ENCODE measurements around the gene PHF14. TPM values are rescaled to one million over a fixed set of nuclear protein-coding genes. Genes with fewer than 3 reads are reported as not detected.

The PHF14 gene
- total and polyA plus RNA-seq, 2 donors (not counting 3 experiments of a cell fraction or from before 2014, with no cell fraction given) = 8.8 to 43.4 TPM

DNA sequence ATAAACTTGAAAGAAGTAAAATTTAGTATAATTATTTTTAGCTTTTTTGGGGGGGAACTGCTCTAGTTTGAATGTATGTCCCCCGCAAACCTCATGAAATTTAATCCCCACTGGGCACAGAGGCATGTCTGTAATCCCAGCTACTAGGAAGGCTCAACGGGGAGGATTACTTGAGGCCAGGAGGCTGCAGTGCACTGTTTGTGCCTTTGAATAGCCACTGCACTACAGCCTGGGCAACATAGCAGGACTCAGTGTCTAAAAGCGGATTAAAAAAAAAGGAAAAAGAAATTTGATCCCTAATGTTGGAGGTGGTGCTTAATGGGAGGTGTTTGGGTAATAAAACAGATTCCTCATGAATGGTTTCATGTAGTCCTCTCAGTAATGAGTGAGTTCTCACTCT is 43.1 kb upstream of the PHF14 start:
- CTCF ChIA-PET = no interaction called here
- POLR2A ChIA-PET = no interaction called here
- H3K4me1 ChIP-seq (ENCODE audit: control insufficient read depth, extremely low read depth, insufficient read depth, low read length) = no peaks in the 10 kb centered on the region
- H3K4me3 ChIP-seq (replicated peaks in 1 of 3; ENCODE audit: insufficient read depth in 1 of 3, low read depth in 1 of 3, low read length in 3 of 3) = no peak overlapping the region
- peaks cover 4 to 10% of the 10 kb centered on the region in 2 experiments for H3K36me3 ChIP-seq (ENCODE audit: control insufficient read depth in 2 of 2, extremely low read depth in 1 of 2, insufficient read depth in 2 of 2, low read length in 2 of 2)
- H3K9me3 ChIP-seq (replicated peaks; ENCODE audit: control insufficient read depth, insufficient read depth, low read length) = no peaks in the 10 kb centered on the region
- TF ChIP-seq, protein P1, sequence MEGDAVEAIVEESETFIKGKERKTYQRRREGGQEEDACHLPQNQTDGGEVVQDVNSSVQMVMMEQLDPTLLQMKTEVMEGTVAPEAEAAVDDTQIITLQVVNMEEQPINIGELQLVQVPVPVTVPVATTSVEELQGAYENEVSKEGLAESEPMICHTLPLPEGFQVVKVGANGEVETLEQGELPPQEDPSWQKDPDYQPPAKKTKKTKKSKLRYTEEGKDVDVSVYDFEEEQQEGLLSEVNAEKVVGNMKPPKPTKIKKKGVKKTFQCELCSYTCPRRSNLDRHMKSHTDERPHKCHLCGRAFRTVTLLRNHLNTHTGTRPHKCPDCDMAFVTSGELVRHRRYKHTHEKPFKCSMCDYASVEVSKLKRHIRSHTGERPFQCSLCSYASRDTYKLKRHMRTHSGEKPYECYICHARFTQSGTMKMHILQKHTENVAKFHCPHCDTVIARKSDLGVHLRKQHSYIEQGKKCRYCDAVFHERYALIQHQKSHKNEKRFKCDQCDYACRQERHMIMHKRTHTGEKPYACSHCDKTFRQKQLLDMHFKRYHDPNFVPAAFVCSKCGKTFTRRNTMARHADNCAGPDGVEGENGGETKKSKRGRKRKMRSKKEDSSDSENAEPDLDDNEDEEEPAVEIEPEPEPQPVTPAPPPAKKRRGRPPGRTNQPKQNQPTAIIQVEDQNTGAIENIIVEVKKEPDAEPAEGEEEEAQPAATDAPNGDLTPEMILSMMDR (IDR thresholded peaks at IDR 0.05; ENCODE audit: extremely low read depth in 1 of 2, insufficient read depth in 1 of 2, low read depth in 1 of 2, low read length in 2 of 2) = no peak
- TF ChIP-seq MYC (IDR thresholded peaks at IDR 0.05; ENCODE audit: low read depth, low read length) (no peak), POLR2AphosphoS5 (IDR thresholded peaks at IDR 0.05; ENCODE audit: insufficient read depth, low read depth, low read length) (no peak)
- BruUV-seq (replicated peaks) = no TSS peak
- DNase-seq (ENCODE audit: low read depth, low spot score) (no peak), FAIRE-seq (no peak)
- H3K79me2 ChIP-seq (ENCODE audit: control insufficient read depth, insufficient read depth, low read length) = no peaks in the 10 kb centered on the region
- H2AFZ ChIP-seq (ENCODE audit: low read depth, low read length) = no peak overlapping the region
- intact Hi-C loops (cut with micrococcal nuclease) (no loop called here), dilution Hi-C loops (cut with MboI; ENCODE audit: extremely low pct_ligation_motif_present, low sequenced_read_pairs) (no loop called here)
- no peaks in the 10 kb centered on the region for H3K9me1 ChIP-seq (replicated peaks; ENCODE audit: control insufficient read depth, extremely low read depth, insufficient read depth, low read length)
- no peaks in the 10 kb centered on the region for H4K20me1 ChIP-seq (replicated peaks; ENCODE audit: control insufficient read depth, extremely low read depth, insufficient read depth, low read length)
- no peak overlapping the region for H3K4me2 ChIP-seq (ENCODE audit: insufficient read depth, low read length)
- H3K9ac ChIP-seq (replicated peaks; ENCODE audit: extremely low read depth, insufficient read depth, low read length) = no peak overlapping the region
- no peaks in the 10 kb centered on the region for H3K27me3 ChIP-seq (ENCODE audit: control insufficient read depth in 2 of 2, insufficient read depth in 2 of 2, low read length in 2 of 2)
- no peak overlapping the region for H3K27ac ChIP-seq (ENCODE audit: insufficient read depth, low read depth, low read length)

DNA sequence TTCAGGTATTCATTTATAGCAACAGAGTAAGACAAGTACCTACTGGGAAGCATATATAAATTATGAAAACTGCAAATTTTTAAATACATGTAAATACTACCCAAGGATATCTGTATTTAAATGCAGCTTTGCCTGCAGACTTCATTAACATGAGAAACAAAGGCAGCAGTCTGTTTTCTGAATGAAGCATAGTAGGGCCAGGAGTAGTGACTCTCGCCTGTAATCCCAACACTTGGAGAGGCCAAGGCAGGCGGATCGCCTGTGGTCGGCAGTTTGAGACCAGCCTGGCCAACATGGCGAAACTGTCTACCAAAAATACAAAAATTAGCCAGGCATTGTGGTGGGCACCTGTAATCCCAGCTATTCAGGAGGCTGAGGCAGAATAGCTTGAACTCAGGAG is 42.5 kb upstream of the PHF14 start:
- Histone ChIP-seq H2AFZ (ENCODE audit: low read depth, low read length) (no peak overlapping the region), H4K20me1 (replicated peaks; ENCODE audit: control insufficient read depth, extremely low read depth, insufficient read depth, low read length) (no peaks in the 10 kb centered on the region), H3K4me2 (ENCODE audit: insufficient read depth, low read length) (no peak overlapping the region), H3K4me3 (replicated peaks in 1 of 3; ENCODE audit: insufficient read depth in 1 of 3, low read depth in 1 of 3, low read length in 3 of 3) (no peak overlapping the region), H3K27ac (ENCODE audit: insufficient read depth, low read depth, low read length) (no peak overlapping the region), H3K27me3 (ENCODE audit: control insufficient read depth in 2 of 2, insufficient read depth in 2 of 2, low read length in 2 of 2) (no peaks in the 10 kb centered on the region), H3K79me2 (ENCODE audit: control insufficient read depth, insufficient read depth, low read length) (no peaks in the 10 kb centered on the region), H3K4me1 (ENCODE audit: control insufficient read depth, extremely low read depth, insufficient read depth, low read length) (no peaks in the 10 kb centered on the region), H3K36me3 (ENCODE audit: control insufficient read depth in 2 of 2, extremely low read depth in 1 of 2, insufficient read depth in 2 of 2, low read length in 2 of 2) (peaks cover 4 to 10% of the 10 kb centered on the region in 2 experiments), H3K9ac (replicated peaks; ENCODE audit: extremely low read depth, insufficient read depth, low read length) (no peak overlapping the region), H3K9me3 (replicated peaks; ENCODE audit: control insufficient read depth, insufficient read depth, low read length) (no peaks in the 10 kb centered on the region), H3K9me1 (replicated peaks; ENCODE audit: control insufficient read depth, extremely low read depth, insufficient read depth, low read length) (no peaks in the 10 kb centered on the region)
- CTCF ChIA-PET = no interaction called here
- TF ChIP-seq, protein P1 (IDR thresholded peaks at IDR 0.05; ENCODE audit: extremely low read depth in 1 of 2, insufficient read depth in 1 of 2, low read depth in 1 of 2, low read length in 2 of 2) = no peak
- TF ChIP-seq, protein P2, sequence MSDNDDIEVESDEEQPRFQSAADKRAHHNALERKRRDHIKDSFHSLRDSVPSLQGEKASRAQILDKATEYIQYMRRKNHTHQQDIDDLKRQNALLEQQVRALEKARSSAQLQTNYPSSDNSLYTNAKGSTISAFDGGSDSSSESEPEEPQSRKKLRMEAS (IDR thresholded peaks at IDR 0.05; ENCODE audit: insufficient read depth, insufficient read length) = no peak
- TF ChIP-seq JUN (IDR thresholded peaks at IDR 0.05; ENCODE audit: borderline replicate concordance, insufficient read depth, insufficient read length, low read depth) (no peak), GATA2 (IDR thresholded peaks at IDR 0.05; ENCODE audit: insufficient read depth, insufficient read length, low read depth, low read length) (no peak), MYC (IDR thresholded peaks at IDR 0.05; ENCODE audit: low read depth, low read length) (no peak), POLR2AphosphoS5 (IDR thresholded peaks at IDR 0.05; ENCODE audit: insufficient read depth, low read depth, low read length) (no peak), FOS (IDR thresholded peaks at IDR 0.05; ENCODE audit: borderline replicate concordance, insufficient read depth, low read length) (no peak), EZH2 (IDR thresholded peaks at IDR 0.05; ENCODE audit: borderline replicate concordance, low read depth, low read length, severe bottlenecking) (no peak), POLR2A (IDR thresholded peaks at IDR 0.05; ENCODE audit: low read depth, low read length) (no peak)
- intact Hi-C loops (cut with micrococcal nuclease) = no loop called here
- dilution Hi-C loops (cut with MboI; ENCODE audit: extremely low pct_ligation_motif_present, low sequenced_read_pairs) = no loop called here
- POLR2A ChIA-PET = no interaction called here
- DNase-seq (ENCODE audit: low read depth, low spot score) = no peak
- no peak for FAIRE-seq
- BruUV-seq (replicated peaks) = no TSS peak
